CD14-positive monocyte (primary cell): ENCODE measurements around the gene INPP5A. TPM values are rescaled to one million over a fixed set of nuclear protein-coding genes. Genes with fewer than 3 reads are reported as not detected.

ENCODE experiments used
- DNase-seq, 3 donors: peaks; one replicate each; pipeline ENCODE4 v3.0.0-alpha.2; 2011 to 2022
- H2AFZ ChIP-seq: 2 replicates; pipeline ENCODE4 v1.6.0; 2012; ENCODE audit warnings: mild to moderate bottlenecking, low read depth, low read length, inconsistent platforms; ENCODE audit not compliant: insufficient read depth, poor library complexity, severe bottlenecking
- H3K27ac ChIP-seq, 2 donors: 1 replicate in 1 of 2; 2 replicates in 1 of 2; pipeline ENCODE4 v1.5.1; 2012 to 2013; ENCODE audit warnings: low read length in 2 of 2, control low read depth in 1 of 2, inconsistent platforms in 1 of 2, low read depth in 1 of 2, mild to moderate bottlenecking in 1 of 2
- H3K27me3 ChIP-seq, 2 donors: one replicate each; pipeline versions ENCODE4 v1.6.0 to v1.6.1; 2011 to 2013; ENCODE audit warnings: low read length in 2 of 2; ENCODE audit not compliant: control insufficient read depth in 2 of 2, insufficient read depth in 2 of 2
- H3K36me3 ChIP-seq, 2 donors: replicated peaks in 1 of 2; 1 replicate in 1 of 2; 2 replicates in 1 of 2; pipeline versions ENCODE4 v1.5.1 to v1.6.1; 2012 to 2013; ENCODE audit warnings: low read length in 2 of 2, control low read depth in 1 of 2, inconsistent platforms in 1 of 2, mild to moderate bottlenecking in 1 of 2; ENCODE audit not compliant: insufficient read depth in 2 of 2, control insufficient read depth in 1 of 2
- H3K4me1 ChIP-seq, 2 donors: 1 replicate in 1 of 2; 2 replicates in 1 of 2; pipeline versions ENCODE4 v1.5.1 to v1.6.1; 2012 to 2013; ENCODE audit warnings: low read length in 2 of 2, control low read depth in 1 of 2, inconsistent platforms in 1 of 2, mild to moderate bottlenecking in 1 of 2, moderate library complexity in 1 of 2; ENCODE audit not compliant: insufficient read depth in 2 of 2, control insufficient read depth in 1 of 2
- H3K4me2 ChIP-seq: replicated peaks from 2 replicates; pipeline ENCODE3; 2012; ENCODE audit warnings: low read length, moderate library complexity, mild to moderate bottlenecking; ENCODE audit not compliant: poor library complexity, severe bottlenecking; ENCODE audit errors: extremely low read depth
- H3K4me3 ChIP-seq, 3 experiments: fragments of 200-600 bp in 1 of 3; sonication (generic) in 1 of 3; replicated peaks in 1 of 3; 1 replicate in 2 of 3; 2 replicates in 1 of 3; pipeline ENCODE4 v1.5.1; 2011 to 2013; ENCODE audit warnings: low read length in 3 of 3, mild to moderate bottlenecking in 3 of 3, control low read depth in 2 of 3, low read depth in 2 of 3, inconsistent platforms in 1 of 3, moderate library complexity in 1 of 3
- H3K79me2 ChIP-seq: 2 replicates; pipeline ENCODE4 v1.6.0; 2012; ENCODE audit warnings: mild to moderate bottlenecking, control low read depth, inconsistent platforms, low read length, moderate library complexity; ENCODE audit not compliant: insufficient read depth
- H3K9ac ChIP-seq: 2 replicates; pipeline ENCODE4 v1.6.0; 2017; ENCODE audit warnings: low read length, mild to moderate bottlenecking; ENCODE audit not compliant: insufficient read depth, poor library complexity, severe bottlenecking
- H3K9me3 ChIP-seq, 2 donors: replicated peaks in 1 of 2; 1 replicate in 1 of 2; 2 replicates in 1 of 2; pipeline versions ENCODE4 v1.5.1 to v1.6.1; 2012 to 2013; ENCODE audit warnings: low read length in 2 of 2, control low read depth in 1 of 2; ENCODE audit not compliant: control insufficient read depth in 1 of 2, insufficient read depth in 1 of 2
- H4K20me1 ChIP-seq: 2 replicates; pipeline ENCODE4 v1.6.0; 2012; ENCODE audit warnings: mild to moderate bottlenecking, low read length, control low read depth, moderate library complexity; ENCODE audit not compliant: insufficient read depth
- H3K27ac Mint-ChIP-seq, 7 donors: one replicate each; pipeline ENCODE4 v1.8.0; 2020; ENCODE audit warnings: mild to moderate bottlenecking in 7 of 7, mixed read lengths in 7 of 7, moderate library complexity in 6 of 7, inconsistent platforms in 2 of 7
- H3K27me3 Mint-ChIP-seq, 3 donors: one replicate each; pipeline ENCODE4 v1.8.0; 2021 to 2022; ENCODE audit warnings: low read depth in 3 of 3, mild to moderate bottlenecking in 3 of 3, mixed read lengths in 3 of 3, moderate library complexity in 3 of 3, inconsistent platforms in 1 of 3
- H3K36me3 Mint-ChIP-seq, 2 donors: one replicate each; pipeline ENCODE4 v1.8.0; 2020; ENCODE audit warnings: mixed read lengths in 2 of 2, inconsistent platforms in 1 of 2, mild to moderate bottlenecking in 1 of 2
- H3K4me1 Mint-ChIP-seq: one replicate; pipeline ENCODE4 v1.8.0; 2020; ENCODE audit warnings: mild to moderate bottlenecking, mixed read lengths
- H3K4me3 Mint-ChIP-seq, 2 donors: one replicate each; pipeline ENCODE4 v1.8.0; 2020; ENCODE audit warnings: mild to moderate bottlenecking in 2 of 2, mixed read lengths in 2 of 2, moderate library complexity in 1 of 2
- H3K9me3 Mint-ChIP-seq, 7 donors: one replicate each; pipeline ENCODE4 v1.8.0; 2020 to 2022; ENCODE audit warnings: mixed read lengths in 7 of 7, mild to moderate bottlenecking in 6 of 7, moderate library complexity in 6 of 7, inconsistent platforms in 2 of 7
- WGBS: methylation state at CpG from one replicate; pipeline ENCODE4 v1.1.5; 2013; ENCODE audit warnings: missing lambda C conversion rate; ENCODE audit not compliant: insufficient coverage; 5-methylcytosine and 5-hydroxymethylcytosine counted together
- intact Hi-C, 2 donors: fragments of 100-400 bp; cut with micrococcal nuclease; formaldehyde crosslinking; loops; one replicate each; pipeline versions ENCODE4 v1.15.0 to v1.15.1; 2023
- polyA plus RNA-seq, 3 donors: library from polyadenylated mRNA; depleted of rRNA in 1 of 3; unstranded in 2 of 3; stranded (reverse) in 1 of 3; fragments of 300-500 nt in 2 of 3; fragments of >200 nt in 1 of 3; fragmentation: Illumina TruSeq in 2 of 3; gene quantifications; 1 replicate in 2 of 3; 2 replicates in 1 of 3; pipeline ENCODE4 v1.2.3, GENCODE V29; 2012 to 2021
- TF ChIP-seq, protein P1 (sequence below): fragments of 200-600 bp; IDR thresholded peaks from one replicate; pipeline ENCODE4 v1.8.0; 2022; ENCODE audit warnings: antibody characterized with exemption, mild to moderate bottlenecking

INPP5A gene
- polyA plus RNA-seq, 3 donors = 0.87 to 17.2 (median 2.9) TPM

DNA sequence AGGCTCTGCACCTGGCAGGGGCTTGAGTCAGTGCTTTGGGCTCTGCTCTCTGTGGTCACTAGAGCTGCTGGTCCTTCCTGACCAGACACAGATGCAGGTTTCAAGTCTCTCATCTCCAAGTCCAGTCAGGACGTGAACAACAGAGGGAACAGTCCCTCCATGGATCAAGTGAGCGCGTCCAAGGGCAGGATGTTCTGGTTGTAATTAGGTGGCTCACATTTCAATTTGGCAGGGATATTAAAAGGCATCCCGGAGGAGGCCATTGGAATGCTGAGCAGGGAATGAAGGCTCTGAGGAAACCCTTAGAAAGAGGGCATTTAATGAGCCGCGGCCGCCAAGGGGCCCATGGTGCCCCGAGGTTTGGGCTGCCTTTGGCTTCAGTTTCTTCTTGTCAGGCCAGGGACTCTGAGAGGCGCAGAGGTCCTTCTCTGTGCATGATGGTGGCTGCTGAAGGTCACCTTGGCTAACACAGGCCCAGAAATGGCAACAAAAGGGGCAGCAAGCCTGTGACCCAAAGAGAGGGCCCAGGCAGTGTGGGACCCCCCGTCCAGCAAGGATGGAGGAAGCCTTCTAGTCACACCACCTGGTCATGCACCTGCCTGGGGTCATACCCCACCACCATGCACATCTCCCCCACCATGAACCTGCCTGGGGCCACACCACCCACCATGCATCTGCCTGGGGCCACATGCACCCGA, 30.7 kb upstream of the INPP5A start:
- Histone ChIP-seq H3K36me3 (no peaks in the 10 kb centered on the region), H4K20me1 (no peaks in the 10 kb centered on the region), H3K4me3 (no peak overlapping the region), H3K4me2 (no peak overlapping the region), H3K9me3 (no peaks in the 10 kb centered on the region), H3K79me2 (no peaks in the 10 kb centered on the region), H3K27ac (no peak overlapping the region), H3K4me1 (no peaks in the 10 kb centered on the region), H2AFZ (no peak overlapping the region), H3K27me3 (no peaks in the 10 kb centered on the region), H3K9ac (no peak overlapping the region)
- DNase-seq = no peak
- TF ChIP-seq, protein P1, sequence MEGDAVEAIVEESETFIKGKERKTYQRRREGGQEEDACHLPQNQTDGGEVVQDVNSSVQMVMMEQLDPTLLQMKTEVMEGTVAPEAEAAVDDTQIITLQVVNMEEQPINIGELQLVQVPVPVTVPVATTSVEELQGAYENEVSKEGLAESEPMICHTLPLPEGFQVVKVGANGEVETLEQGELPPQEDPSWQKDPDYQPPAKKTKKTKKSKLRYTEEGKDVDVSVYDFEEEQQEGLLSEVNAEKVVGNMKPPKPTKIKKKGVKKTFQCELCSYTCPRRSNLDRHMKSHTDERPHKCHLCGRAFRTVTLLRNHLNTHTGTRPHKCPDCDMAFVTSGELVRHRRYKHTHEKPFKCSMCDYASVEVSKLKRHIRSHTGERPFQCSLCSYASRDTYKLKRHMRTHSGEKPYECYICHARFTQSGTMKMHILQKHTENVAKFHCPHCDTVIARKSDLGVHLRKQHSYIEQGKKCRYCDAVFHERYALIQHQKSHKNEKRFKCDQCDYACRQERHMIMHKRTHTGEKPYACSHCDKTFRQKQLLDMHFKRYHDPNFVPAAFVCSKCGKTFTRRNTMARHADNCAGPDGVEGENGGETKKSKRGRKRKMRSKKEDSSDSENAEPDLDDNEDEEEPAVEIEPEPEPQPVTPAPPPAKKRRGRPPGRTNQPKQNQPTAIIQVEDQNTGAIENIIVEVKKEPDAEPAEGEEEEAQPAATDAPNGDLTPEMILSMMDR = no peak
- Mint-ChIP-seq H3K27ac (no peak overlapping the region), H3K4me1 (peaks cover 11% of the 10 kb centered on the region), H3K4me3 (no peak overlapping the region), H3K36me3 (no peaks in the 10 kb centered on the region), H3K9me3 (peaks cover 0 to 3% (median 0%) of the 10 kb centered on the region in 7 donors), H3K27me3 (peaks cover 3 to 8% (median 3%) of the 10 kb centered on the region in 3 donors)
- 90% methylated on average over 11 of the region's 11 CpGs for WGBS
- intact Hi-C loops = no loop called here

DNA sequence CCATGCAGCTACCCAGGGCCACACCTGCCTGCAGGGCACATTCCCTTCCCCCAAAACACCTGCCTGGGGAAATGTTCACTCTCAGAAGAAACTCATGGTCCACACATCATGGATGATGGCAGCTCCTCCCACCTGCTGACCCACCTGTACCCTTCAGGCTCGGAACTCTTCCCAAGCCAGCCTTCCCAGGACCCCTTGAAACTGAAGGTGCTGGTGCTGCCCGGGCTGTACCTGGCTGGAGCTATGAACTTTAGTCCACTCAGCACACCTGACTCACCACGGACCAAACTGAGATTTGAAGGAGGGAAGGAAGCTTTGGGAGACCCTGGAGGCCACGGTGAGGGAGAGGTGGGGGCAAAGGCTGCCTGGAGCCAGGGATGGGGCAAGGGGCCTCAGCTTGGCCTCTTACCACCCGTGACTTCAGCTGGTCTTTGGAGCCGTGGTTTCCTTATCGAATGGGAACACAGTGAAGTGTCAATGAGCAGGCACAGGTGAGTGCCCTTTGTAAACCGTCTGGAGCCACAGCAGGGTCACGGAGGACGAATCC, 30.1 kb upstream of the INPP5A start:
- Mint-ChIP-seq H3K36me3 (no peaks in the 10 kb centered on the region), H3K4me3 (no peak overlapping the region), H3K27ac (peak overlapping the region in 1 of 7 donors; percentile 54), H3K9me3 (peaks cover under 1 to 4% (median 1%) of the 10 kb centered on the region in 7 donors), H3K27me3 (peaks cover 3 to 6% (median 3%) of the 10 kb centered on the region in 3 donors), H3K4me1 (peaks cover 12% of the 10 kb centered on the region)
- H3K4me2 ChIP-seq = no peak overlapping the region
- H2AFZ ChIP-seq = no peak overlapping the region
- H3K79me2 ChIP-seq = no peaks in the 10 kb centered on the region
- H3K27ac ChIP-seq = no peak overlapping the region
- H3K4me3 ChIP-seq = no peak overlapping the region
- TF ChIP-seq, protein P1 = no peak
- H3K27me3 ChIP-seq = no peaks in the 10 kb centered on the region
- H3K36me3 ChIP-seq = no peaks in the 10 kb centered on the region
- intact Hi-C loops = no loop called here
- no peaks in the 10 kb centered on the region for H3K4me1 ChIP-seq
- 79% methylated on average over 7 of the region's 10 CpGs for WGBS
- no peak for DNase-seq
- no peaks in the 10 kb centered on the region for H4K20me1 ChIP-seq
- H3K9me3 ChIP-seq = no peaks in the 10 kb centered on the region
- no peak overlapping the region for H3K9ac ChIP-seq
